Measurements from ENCODE around the gene KLHDC1.

- TF ChIP-seq CTCF (IDR thresholded peaks at IDR 0.05): no peak
- TF ChIP-seq FOXJ3 (CRISPR knock-in tag; IDR thresholded peaks at IDR 0.05): no peak
- no peak for TF ChIP-seq RFX5 (IDR thresholded peaks at IDR 0.05; ENCODE audit: low read length)
- TF ChIP-seq PBX3 (IDR thresholded peaks at IDR 0.05): no peak
- no peak for TF ChIP-seq TEAD4 (IDR thresholded peaks at IDR 0.05; ENCODE audit: borderline replicate concordance, insufficient read depth)
- TF ChIP-seq ELF1 (IDR thresholded peaks at IDR 0.05): no peak
- no peak for TF ChIP-seq CHD2 (IDR thresholded peaks at IDR 0.05; ENCODE audit: low read length, partially characterized antibody)
- no peak for TF ChIP-seq NRF1 (IDR thresholded peaks at IDR 0.05; ENCODE audit: low read depth, low read length)
- TF ChIP-seq SIN3A (IDR thresholded peaks at IDR 0.05; ENCODE audit: borderline replicate concordance, low read depth, low read length): no peak
- no peak for TF ChIP-seq POLR2AphosphoS5 (IDR thresholded peaks at IDR 0.05; ENCODE audit: low read depth, low read length)
These were observed 6.5 kb upstream of the KLHDC1 start for GRCh38 chr14:49686425-49686824.

Data from SK-N-SH (cell line).